ENCODE measurements around the gene KLC1. TPM values are rescaled to one million over a fixed set of nuclear protein-coding genes. Genes with fewer than 3 reads are reported as not detected.

Gene KLC1
- total and polyA plus RNA-seq, 7 donors, result 86.4 to 256 (median 150) TPM

DNA sequence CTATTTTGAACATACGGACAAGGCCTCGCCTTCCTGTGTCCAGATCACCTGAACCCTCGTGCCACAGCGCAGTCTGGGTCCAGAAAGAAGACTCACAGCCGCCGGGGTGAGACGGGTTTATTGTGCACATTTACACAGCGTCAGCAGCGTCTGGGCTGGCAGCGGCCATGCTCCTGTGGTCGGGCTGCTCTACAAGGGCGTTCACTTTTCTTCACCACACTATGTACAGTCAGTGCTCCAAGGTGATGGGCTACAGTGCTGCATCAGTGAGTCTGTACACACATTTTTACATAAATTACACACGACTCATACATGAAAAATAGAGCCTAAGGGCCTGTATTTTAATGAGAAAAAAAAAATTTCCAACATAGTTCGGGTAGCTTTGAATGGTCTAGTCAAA, 104.6 kb downstream of the KLC1 start:
- DNase-seq, result peak in 1 of 2 donors; percentile 40
- Histone ChIP-seq H3K9me3 (no peaks in the 10 kb centered on the region), H3K27ac (no peak overlapping the region), H3K27me3 (ENCODE audit: insufficient read depth in 3 of 3, low read length in 2 of 3) (no peaks in the 10 kb centered on the region), H3K4me1 (peaks cover 15% of the 10 kb centered on the region), H3K4me3 (no peak overlapping the region), H3K36me3 (ENCODE audit: insufficient read depth in 1 of 2, low read depth in 1 of 2) (peaks cover 0 to 82% of the 10 kb centered on the region in 2 donors)
- ATAC-seq, result no peak
- intact Hi-C loops (cut with DNase I), result no loop called here
- TF ChIP-seq, protein P1, sequence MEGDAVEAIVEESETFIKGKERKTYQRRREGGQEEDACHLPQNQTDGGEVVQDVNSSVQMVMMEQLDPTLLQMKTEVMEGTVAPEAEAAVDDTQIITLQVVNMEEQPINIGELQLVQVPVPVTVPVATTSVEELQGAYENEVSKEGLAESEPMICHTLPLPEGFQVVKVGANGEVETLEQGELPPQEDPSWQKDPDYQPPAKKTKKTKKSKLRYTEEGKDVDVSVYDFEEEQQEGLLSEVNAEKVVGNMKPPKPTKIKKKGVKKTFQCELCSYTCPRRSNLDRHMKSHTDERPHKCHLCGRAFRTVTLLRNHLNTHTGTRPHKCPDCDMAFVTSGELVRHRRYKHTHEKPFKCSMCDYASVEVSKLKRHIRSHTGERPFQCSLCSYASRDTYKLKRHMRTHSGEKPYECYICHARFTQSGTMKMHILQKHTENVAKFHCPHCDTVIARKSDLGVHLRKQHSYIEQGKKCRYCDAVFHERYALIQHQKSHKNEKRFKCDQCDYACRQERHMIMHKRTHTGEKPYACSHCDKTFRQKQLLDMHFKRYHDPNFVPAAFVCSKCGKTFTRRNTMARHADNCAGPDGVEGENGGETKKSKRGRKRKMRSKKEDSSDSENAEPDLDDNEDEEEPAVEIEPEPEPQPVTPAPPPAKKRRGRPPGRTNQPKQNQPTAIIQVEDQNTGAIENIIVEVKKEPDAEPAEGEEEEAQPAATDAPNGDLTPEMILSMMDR (IDR thresholded peaks at IDR 0.05), result no peak
- 89 to 92% (median 92%) methylated on average over 14 of the region's 14 CpGs for WGBS, 3 donors

DNA sequence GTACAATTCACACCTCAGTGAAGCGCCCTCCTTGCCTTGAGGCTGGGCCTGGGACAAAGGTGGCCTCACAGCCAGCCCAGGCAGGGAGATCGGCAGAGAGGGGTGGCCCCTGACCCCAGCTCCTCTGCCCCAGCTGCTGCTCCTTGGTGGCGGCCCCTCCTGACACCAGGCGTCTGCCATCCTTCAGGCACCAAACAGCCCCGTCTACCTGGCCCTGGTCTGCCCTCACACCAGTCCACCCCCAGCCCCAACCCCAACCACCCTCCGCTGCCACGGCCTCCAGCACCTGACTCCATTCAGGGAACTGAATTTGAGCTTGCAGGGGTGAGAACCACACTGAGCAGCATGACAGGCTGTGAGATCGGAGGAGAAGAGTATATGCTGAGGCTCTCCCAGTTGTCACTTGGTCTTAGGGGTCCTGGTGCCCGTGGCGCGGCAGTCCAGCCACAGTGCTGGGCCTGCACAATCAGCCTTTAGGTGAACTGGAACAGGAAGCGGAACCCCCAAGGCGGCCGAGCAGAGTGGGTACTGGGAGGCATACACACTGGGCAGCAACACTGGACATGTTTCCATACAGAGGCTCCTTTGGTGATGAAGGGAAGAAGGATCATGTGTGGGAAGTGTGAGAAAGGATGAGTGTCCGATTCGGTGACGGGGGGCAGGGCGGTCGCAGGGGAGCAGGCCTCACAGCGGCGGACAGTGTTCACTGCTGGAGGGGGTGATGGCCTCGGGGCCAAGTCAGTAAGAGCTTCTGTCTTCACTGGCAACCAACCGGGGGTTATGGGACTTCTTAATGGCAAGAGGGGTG, 105.3 kb downstream of the KLC1 start:
- WGBS, 3 donors, result 89 to 94% (median 90%) methylated on average over 23 of the region's 23 CpGs
- Histone ChIP-seq H3K4me3 (no peak overlapping the region), H3K36me3 (ENCODE audit: insufficient read depth in 1 of 2, low read depth in 1 of 2) (peaks cover 0 to 83% of the 10 kb centered on the region in 2 donors), H3K9me3 (no peaks in the 10 kb centered on the region), H3K27me3 (ENCODE audit: insufficient read depth in 3 of 3, low read length in 2 of 3) (no peaks in the 10 kb centered on the region), H3K4me1 (peaks cover 12% of the 10 kb centered on the region), H3K27ac (no peak overlapping the region)
- DNase-seq (peak in 1 of 2 donors; percentile 41), ATAC-seq (no peak)
- TF ChIP-seq, protein P1 (IDR thresholded peaks at IDR 0.05), result no peak
- intact Hi-C loops (cut with DNase I), result no loop called here

DNA sequence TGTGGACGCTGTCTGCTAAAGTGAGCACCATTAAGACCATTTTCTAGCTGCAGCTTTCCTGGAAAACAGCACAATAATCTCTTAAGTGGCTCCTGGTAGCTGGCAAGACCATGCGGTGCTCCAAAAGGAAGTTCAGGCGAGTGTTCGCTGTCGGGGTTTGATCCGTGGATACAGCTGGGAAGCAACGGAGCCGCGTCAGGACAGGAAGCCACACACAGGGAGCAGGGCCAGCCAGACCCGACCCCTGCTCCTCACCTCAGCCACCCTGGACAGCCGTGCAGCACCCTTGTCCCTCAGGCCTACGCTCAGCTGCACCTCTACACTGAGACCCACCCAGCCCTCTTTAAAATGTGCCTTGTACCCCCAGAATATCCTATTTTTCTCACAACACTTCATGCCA, 106.0 kb downstream of the KLC1 start:
- peaks cover 9% of the 10 kb centered on the region for H3K4me1 ChIP-seq
- no peaks in the 10 kb centered on the region for H3K9me3 ChIP-seq
- ATAC-seq (no peak), DNase-seq (peak in 1 of 2 donors; percentile 35)
- H3K27ac ChIP-seq, result no peak overlapping the region
- intact Hi-C loops (cut with DNase I), result no loop called here
- TF ChIP-seq, protein P1 (IDR thresholded peaks at IDR 0.05), result no peak
- 59 to 62% (median 60%) methylated on average over 12 of the region's 12 CpGs for WGBS, 3 donors
- H3K4me3 ChIP-seq, result no peak overlapping the region
- peaks cover 0 to 78% of the 10 kb centered on the region in 2 donors for H3K36me3 ChIP-seq (ENCODE audit: insufficient read depth in 1 of 2, low read depth in 1 of 2)
- no peaks in the 10 kb centered on the region for H3K27me3 ChIP-seq (ENCODE audit: insufficient read depth in 3 of 3, low read length in 2 of 3)

DNA sequence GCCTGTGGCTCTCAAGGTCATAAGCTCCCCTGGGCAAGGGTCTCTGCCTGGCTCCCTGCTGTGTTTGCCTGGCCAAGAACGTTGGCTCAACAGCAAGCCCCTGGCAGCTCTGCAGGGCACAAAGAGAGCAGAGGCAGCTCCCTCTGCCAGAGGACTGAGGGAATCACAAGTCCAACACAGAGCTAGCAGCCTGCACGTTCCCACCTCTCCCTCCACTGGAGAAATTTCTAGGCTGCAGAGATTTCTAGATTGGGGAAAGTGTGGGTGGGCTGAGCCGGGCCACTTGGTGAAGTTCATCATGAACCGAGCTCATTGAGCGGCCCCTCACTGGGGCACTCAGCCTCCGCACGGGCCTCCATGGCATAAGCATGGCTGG, 106.4 kb downstream of the KLC1 start:
- Histone ChIP-seq H3K27me3 (ENCODE audit: insufficient read depth in 3 of 3, low read length in 2 of 3) (no peaks in the 10 kb centered on the region), H3K4me1 (peaks cover 5% of the 10 kb centered on the region), H3K27ac (no peak overlapping the region), H3K4me3 (no peak overlapping the region), H3K36me3 (ENCODE audit: insufficient read depth in 1 of 2, low read depth in 1 of 2) (peaks cover 0 to 78% of the 10 kb centered on the region in 2 donors), H3K9me3 (no peaks in the 10 kb centered on the region)
- WGBS, 3 donors, result 45 to 63% (median 54%) methylated on average over 7 of the region's 7 CpGs
- TF ChIP-seq, protein P1 (IDR thresholded peaks at IDR 0.05), result peak; percentile 5
- intact Hi-C loops (cut with DNase I), result no loop called here
- DNase-seq (peak in 1 of 2 donors; percentile 45), ATAC-seq (no peak)
